Activated T-cell treated with anti-CD3 and anti-CD28 coated beads for 48 hours (primary cell): ENCODE measurements around the gene APOBEC2.
A peak's percentile ranks its signal among the peaks of the same experiment; 100 is the strongest.

Experiments
- DNase-seq: peaks from one replicate; pipeline ENCODE4 v3.0.0-alpha.2; 2020; ENCODE audit warnings: low read depth

APOBEC2 gene

GRCh38 chr6:41061196-41061726 is 8.3 kb downstream of the APOBEC2 start:
- no peak for DNase-seq

- no peak for DNase-seq
These were observed 9.1 kb downstream of the APOBEC2 start for GRCh38 chr6:41062056-41062455.

- no peak for DNase-seq
These were observed 10.9 kb downstream of the APOBEC2 start for GRCh38 chr6:41063884-41064285.

- no peak for DNase-seq
These were observed 11.8 kb downstream of the APOBEC2 start for GRCh38 chr6:41064841-41065240.

GRCh38 chr6:41065550-41066026 is 12.6 kb downstream of the APOBEC2 start:
- DNase-seq: no peak

- peak; percentile 37 for DNase-seq
These were observed 13.9 kb downstream of the APOBEC2 start for GRCh38 chr6:41066867-41067304.

GRCh38 chr6:41071501-41071922 is 18.5 kb downstream of the APOBEC2 start:
- DNase-seq: no peak

- peak; percentile 99 for DNase-seq
These were observed 19.2 kb downstream of the APOBEC2 start, which contains the start of gene OARD1 for GRCh38 chr6:41071923-41072835. OARD1 (minus strand) TSS chr6:41072356; CDS start chr6:41071634, 722 bp downstream.

- DNase-seq: peak; percentile 100
These were observed 19.8 kb downstream of the APOBEC2 start, which contains the start of gene NFYA for GRCh38 chr6:41072836-41073202. NFYA (plus strand) TSS chr6:41072974; CDS start chr6:41079090, 6,116 bp downstream.

- DNase-seq: peak; percentile 75
These were observed 20.4 kb downstream of the APOBEC2 start for GRCh38 chr6:41073203-41073967.

- no peak for DNase-seq
These were observed 21.1 kb downstream of the APOBEC2 start for GRCh38 chr6:41073968-41074691.

- no peak for DNase-seq
These were observed 21.9 kb downstream of the APOBEC2 start for GRCh38 chr6:41074692-41075436.

- DNase-seq: no peak
These were observed 22.9 kb downstream of the APOBEC2 start for GRCh38 chr6:41075651-41076626.

GRCh38 chr6:41077536-41077935 is 24.5 kb downstream of the APOBEC2 start:
- no peak for DNase-seq

- DNase-seq: no peak
These were observed 25.1 kb downstream of the APOBEC2 start for GRCh38 chr6:41078101-41078500.

GRCh38 chr6:41079080-41079479 is 26.1 kb downstream of the APOBEC2 start:
- DNase-seq: no peak

GRCh38 chr6:41080621-41081020 is 27.6 kb downstream of the APOBEC2 start:
- no peak for DNase-seq

- DNase-seq: no peak
These were observed 30.1 kb downstream of the APOBEC2 start for GRCh38 chr6:41083072-41083471.

GRCh38 chr6:41085182-41085581 is 32.2 kb downstream of the APOBEC2 start:
- DNase-seq: no peak

- no peak for DNase-seq
These were observed 35.4 kb downstream of the APOBEC2 start for GRCh38 chr6:41088451-41088850.
